Duodenal mucosa (tissue), 2 donors: ENCODE results near the gene PHC2.

Source experiments
- H3K27ac ChIP-seq: one replicate; pipeline ENCODE4 v1.7.0; 2013; ENCODE audit warnings: low read depth, low read length
- H3K27me3 ChIP-seq, 2 donors: one replicate each; pipeline ENCODE4 v1.7.0; 2013; ENCODE audit warnings: low read length in 2 of 2, control low read depth in 1 of 2; ENCODE audit not compliant: insufficient read depth in 2 of 2, control insufficient read depth in 1 of 2
- H3K36me3 ChIP-seq, 2 donors: one replicate each; pipeline ENCODE4 v1.7.0; 2013; ENCODE audit warnings: low read length in 2 of 2, control low read depth in 1 of 2; ENCODE audit not compliant: insufficient read depth in 2 of 2, control insufficient read depth in 1 of 2
- H3K4me1 ChIP-seq, 2 donors: one replicate each; pipeline ENCODE4 v1.7.0; 2013; ENCODE audit warnings: low read length in 2 of 2, control low read depth in 1 of 2; ENCODE audit not compliant: insufficient read depth in 2 of 2, control insufficient read depth in 1 of 2
- H3K4me3 ChIP-seq, 2 donors: one replicate each; pipeline ENCODE4 v1.7.0; 2013; ENCODE audit warnings: low read length in 2 of 2, low read depth in 1 of 2
- H3K9ac ChIP-seq, 2 donors: one replicate each; pipeline ENCODE4 v1.7.0; 2013; ENCODE audit warnings: low read length in 2 of 2, low read depth in 1 of 2
- H3K9me3 ChIP-seq, 2 donors: one replicate each; pipeline ENCODE4 v1.7.0; 2013; ENCODE audit warnings: low read length in 2 of 2, control low read depth in 1 of 2; ENCODE audit not compliant: control insufficient read depth in 1 of 2

The PHC2 gene

GRCh38 chr1:33327587-33328325, 103.1 kb downstream of the PHC2 start:
- Histone ChIP-seq H3K36me3 (peaks cover 76 to 100% of the 10 kb centered on the region in 2 donors), H3K9me3 (no peaks in the 10 kb centered on the region), H3K4me1 (peaks cover 0 to 5% of the 10 kb centered on the region in 2 donors), H3K4me3 (no peak overlapping the region), H3K27me3 (no peaks in the 10 kb centered on the region), H3K9ac (no peak overlapping the region), H3K27ac (no peak overlapping the region)

GRCh38 chr1:33326785-33327184, 104.1 kb downstream of the PHC2 start:
- Histone ChIP-seq H3K9me3 (no peaks in the 10 kb centered on the region), H3K36me3 (peaks cover 70 to 93% of the 10 kb centered on the region in 2 donors), H3K4me3 (no peak overlapping the region), H3K9ac (no peak overlapping the region), H3K27me3 (no peaks in the 10 kb centered on the region), H3K27ac (no peak overlapping the region), H3K4me1 (peaks cover 0 to 5% of the 10 kb centered on the region in 2 donors)

- Histone ChIP-seq H3K27ac (no peak overlapping the region), H3K27me3 (no peaks in the 10 kb centered on the region), H3K36me3 (peaks cover 57 to 75% of the 10 kb centered on the region in 2 donors), H3K4me1 (peaks cover 0 to 5% of the 10 kb centered on the region in 2 donors), H3K9ac (no peak overlapping the region), H3K9me3 (no peaks in the 10 kb centered on the region), H3K4me3 (no peak overlapping the region)
These were observed 106.0 kb downstream of the PHC2 start for GRCh38 chr1:33324677-33325575.

GRCh38 chr1:33323663-33324477, 107.0 kb downstream of the PHC2 start:
- no peaks in the 10 kb centered on the region for H3K9me3 ChIP-seq
- H3K9ac ChIP-seq: no peak overlapping the region
- H3K36me3 ChIP-seq: peaks cover 47 to 64% of the 10 kb centered on the region in 2 donors

GRCh38 chr1:33322870-33323585, 107.9 kb downstream of the PHC2 start:
- Histone ChIP-seq H3K9ac (no peak overlapping the region), H3K27ac (no peak overlapping the region), H3K4me3 (no peak overlapping the region), H3K36me3 (peaks cover 40 to 56% of the 10 kb centered on the region in 2 donors), H3K27me3 (no peaks in the 10 kb centered on the region), H3K4me1 (peaks cover 0 to 4% of the 10 kb centered on the region in 2 donors), H3K9me3 (no peaks in the 10 kb centered on the region)

More at GRCh38 chr1:33323663-33324477, 107.0 kb downstream of the PHC2 start:
- no peak overlapping the region for H3K4me3 ChIP-seq
- no peak overlapping the region for H3K27ac ChIP-seq
- H3K27me3 ChIP-seq: no peaks in the 10 kb centered on the region
- peaks cover 0 to 5% of the 10 kb centered on the region in 2 donors for H3K4me1 ChIP-seq

GRCh38 chr1:33322109-33322508, 108.8 kb downstream of the PHC2 start:
- H3K27me3 ChIP-seq: no peaks in the 10 kb centered on the region
- H3K9me3 ChIP-seq: no peaks in the 10 kb centered on the region
- H3K27ac ChIP-seq: no peak overlapping the region
- peaks cover 34 to 46% of the 10 kb centered on the region in 2 donors for H3K36me3 ChIP-seq
- H3K9ac ChIP-seq: no peak overlapping the region
- H3K4me3 ChIP-seq: no peak overlapping the region
- H3K4me1 ChIP-seq: no peaks in the 10 kb centered on the region

GRCh38 chr1:33321178-33321577, 109.7 kb downstream of the PHC2 start:
- Histone ChIP-seq H3K9me3 (no peaks in the 10 kb centered on the region), H3K4me1 (no peaks in the 10 kb centered on the region), H3K36me3 (peaks cover 31 to 37% of the 10 kb centered on the region in 2 donors), H3K9ac (no peak overlapping the region), H3K27me3 (no peaks in the 10 kb centered on the region), H3K27ac (no peak overlapping the region), H3K4me3 (no peak overlapping the region)

GRCh38 chr1:33320619-33321165, 110.2 kb downstream of the PHC2 start, which contains the start of gene A3GALT2:
A3GALT2 (minus strand) TSS chr1:33321098; CDS start chr1:33321098, 0 bp downstream.
- Histone ChIP-seq H3K4me1 (no peaks in the 10 kb centered on the region), H3K36me3 (peaks cover 29 to 32% of the 10 kb centered on the region in 2 donors), H3K9me3 (no peaks in the 10 kb centered on the region), H3K4me3 (no peak within 1 kb of the TSS), H3K27ac (no peak within 1 kb of the TSS), H3K9ac (no peak within 1 kb of the TSS), H3K27me3 (no peaks in the 10 kb centered on the region)

- Histone ChIP-seq H3K4me3 (no peak overlapping the region), H3K9ac (no peak overlapping the region), H3K27ac (no peak overlapping the region), H3K4me1 (no peaks in the 10 kb centered on the region), H3K9me3 (no peaks in the 10 kb centered on the region), H3K36me3 (peaks cover 22 to 26% of the 10 kb centered on the region in 2 donors), H3K27me3 (no peaks in the 10 kb centered on the region)
These were observed 110.8 kb downstream of the PHC2 start for GRCh38 chr1:33319949-33320618.
